Upper lobe of left lung (tissue), 6 donors: ENCODE measurements around the gene CPZ. TPM values are rescaled to one million over a fixed set of nuclear protein-coding genes. Genes with fewer than 3 reads are reported as not detected.

Experiments used
- ATAC-seq, 2 donors: fragments of 200-7000 bp; cut with Tn5 transposase; one replicate each; pipeline ENCODE4 v1.9.1; 2022; ENCODE audit warnings: mild to moderate bottlenecking in 2 of 2, moderate library complexity in 2 of 2; ENCODE audit not compliant: low FRiP score in 2 of 2
- DNase-seq, 2 donors: peaks; one replicate each; pipeline ENCODE4 v3.0.0-alpha.2; 2019 to 2020
- H3K27ac ChIP-seq, 4 donors: fragments of 200-600 bp; sonication (generic); one replicate each; pipeline ENCODE4 v1.5.1; 2016 to 2019
- H3K27me3 ChIP-seq, 4 donors: fragments of 200-600 bp; sonication (generic); one replicate each; pipeline ENCODE4 v1.5.1; 2017 to 2019
- H3K36me3 ChIP-seq, 4 donors: fragments of 200-600 bp; sonication (generic); one replicate each; pipeline ENCODE4 v1.5.1; 2016 to 2019
- H3K4me1 ChIP-seq, 4 donors: fragments of 200-600 bp; sonication (generic); one replicate each; pipeline ENCODE4 v1.5.1; 2018 to 2019
- H3K4me3 ChIP-seq, 4 donors: fragments of 200-600 bp; sonication (generic); one replicate each; pipeline ENCODE4 v1.5.1; 2017 to 2019; ENCODE audit warnings: mild to moderate bottlenecking in 2 of 4, moderate library complexity in 1 of 4
- H3K9me3 ChIP-seq, 4 donors: fragments of 200-600 bp; sonication (generic); one replicate each; pipeline ENCODE4 v1.5.1; 2018 to 2019
- EP300 ChIP-seq, 4 donors: sonication (generic); formaldehyde crosslinking; IDR thresholded peaks; one replicate each; pipeline ENCODE4 v1.5.1; 2017; ENCODE audit warnings: antibody characterized with exemption in 4 of 4, control low read depth in 2 of 4
- POLR2A ChIP-seq, 4 donors: fragments of 450-650 bp; IDR thresholded peaks; one replicate each; pipeline ENCODE4 v1.5.1; 2016 to 2017; ENCODE audit warnings: antibody characterized with exemption in 4 of 4, mild to moderate bottlenecking in 2 of 4
- POLR2AphosphoS5 ChIP-seq, 2 donors: sonication (generic); formaldehyde crosslinking; IDR thresholded peaks; one replicate each; pipeline ENCODE4 v1.5.1; 2017; ENCODE audit warnings: antibody characterized with exemption in 2 of 2
- WGBS, 2 donors: methylation state at CpG; one replicate each; pipeline ENCODE4 v1.1.5; 2017 to 2018; 5-methylcytosine and 5-hydroxymethylcytosine counted together
- total RNA-seq, 6 donors: library from RNA; depleted of rRNA in 4 of 6; stranded (reverse); fragments of >200 nt in 4 of 6; gene quantifications; one replicate each; pipeline versions ENCODE4 v1.1.0 to v1.2.1, GENCODE V29; 2016 to 2021
- TF ChIP-seq, protein P1 (sequence below), 6 experiments: fragments of 450-650 bp in 4 of 6; fragments of 200-600 bp in 2 of 6; sonication (generic) in 2 of 6; IDR thresholded peaks; one replicate each; pipeline ENCODE4 v1.5.1; 2016 to 2019; ENCODE audit warnings: antibody characterized with exemption in 6 of 6
- donor health status: DM: no; HTN: no; CAD: no; lungs with moderate emphysema.
- donor health status: DM: no; HTN: yes; CAD: no; lungs with severe emphysema.

The CPZ gene
- total RNA-seq, 6 donors from 2014 or later, result 0.78 to 8.6 (median 1.2) TPM; not detected in 2

DNA sequence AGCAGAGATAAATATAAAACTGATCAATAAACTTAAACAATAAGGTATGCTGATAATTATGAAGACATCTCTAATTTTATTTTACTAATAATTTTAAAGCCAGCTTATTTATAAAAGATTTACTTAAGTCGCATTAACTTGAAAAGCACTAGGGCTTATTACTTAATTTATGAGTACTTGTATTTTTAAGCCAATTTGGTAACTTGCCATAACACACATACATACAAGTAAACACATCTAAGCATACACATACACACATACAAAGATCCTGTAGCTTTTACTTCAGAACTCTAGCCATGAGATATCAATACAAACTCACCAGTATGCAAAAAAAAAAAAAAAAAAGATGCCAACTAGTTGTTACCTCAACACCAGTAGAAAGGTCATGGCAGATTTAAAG, 22.4 kb upstream of the CPZ start:
- Histone ChIP-seq H3K4me3 (no peak overlapping the region), H3K9me3 (no peaks in the 10 kb centered on the region), H3K36me3 (no peaks in the 10 kb centered on the region), H3K27ac (no peak overlapping the region), H3K27me3 (no peaks in the 10 kb centered on the region), H3K4me1 (no peaks in the 10 kb centered on the region)
- TF ChIP-seq POLR2AphosphoS5 (IDR thresholded peaks at IDR 0.05), result no peak
- no peak for TF ChIP-seq POLR2A (IDR thresholded peaks at IDR 0.05)
- TF ChIP-seq EP300 (IDR thresholded peaks at IDR 0.05), result no peak
- TF ChIP-seq, protein P1, sequence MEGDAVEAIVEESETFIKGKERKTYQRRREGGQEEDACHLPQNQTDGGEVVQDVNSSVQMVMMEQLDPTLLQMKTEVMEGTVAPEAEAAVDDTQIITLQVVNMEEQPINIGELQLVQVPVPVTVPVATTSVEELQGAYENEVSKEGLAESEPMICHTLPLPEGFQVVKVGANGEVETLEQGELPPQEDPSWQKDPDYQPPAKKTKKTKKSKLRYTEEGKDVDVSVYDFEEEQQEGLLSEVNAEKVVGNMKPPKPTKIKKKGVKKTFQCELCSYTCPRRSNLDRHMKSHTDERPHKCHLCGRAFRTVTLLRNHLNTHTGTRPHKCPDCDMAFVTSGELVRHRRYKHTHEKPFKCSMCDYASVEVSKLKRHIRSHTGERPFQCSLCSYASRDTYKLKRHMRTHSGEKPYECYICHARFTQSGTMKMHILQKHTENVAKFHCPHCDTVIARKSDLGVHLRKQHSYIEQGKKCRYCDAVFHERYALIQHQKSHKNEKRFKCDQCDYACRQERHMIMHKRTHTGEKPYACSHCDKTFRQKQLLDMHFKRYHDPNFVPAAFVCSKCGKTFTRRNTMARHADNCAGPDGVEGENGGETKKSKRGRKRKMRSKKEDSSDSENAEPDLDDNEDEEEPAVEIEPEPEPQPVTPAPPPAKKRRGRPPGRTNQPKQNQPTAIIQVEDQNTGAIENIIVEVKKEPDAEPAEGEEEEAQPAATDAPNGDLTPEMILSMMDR (IDR thresholded peaks at IDR 0.05), result no peak
- 77 to 88% methylated on average over 1 of the region's 1 CpG for WGBS, 2 donors
- ATAC-seq (no peak), DNase-seq (no peak)

- ATAC-seq, result no peak
- TF ChIP-seq POLR2A (IDR thresholded peaks at IDR 0.05), result no peak
- no peak for TF ChIP-seq POLR2AphosphoS5 (IDR thresholded peaks at IDR 0.05)
- TF ChIP-seq, protein P1 (IDR thresholded peaks at IDR 0.05), result no peak
- TF ChIP-seq EP300 (IDR thresholded peaks at IDR 0.05), result no peak
- H3K27ac ChIP-seq, result no peak overlapping the region
- H3K4me1 ChIP-seq, result no peaks in the 10 kb centered on the region
- DNase-seq, result no peak
- no peaks in the 10 kb centered on the region for H3K27me3 ChIP-seq
- no peak overlapping the region for H3K4me3 ChIP-seq
- WGBS, 2 donors, result 68 to 81% methylated on average over 6 of the region's 6 CpGs
- H3K9me3 ChIP-seq, result no peaks in the 10 kb centered on the region
- no peaks in the 10 kb centered on the region for H3K36me3 ChIP-seq
These were observed 20.6 kb upstream of the CPZ start for GRCh38 chr4:8571702-8572685.

DNA sequence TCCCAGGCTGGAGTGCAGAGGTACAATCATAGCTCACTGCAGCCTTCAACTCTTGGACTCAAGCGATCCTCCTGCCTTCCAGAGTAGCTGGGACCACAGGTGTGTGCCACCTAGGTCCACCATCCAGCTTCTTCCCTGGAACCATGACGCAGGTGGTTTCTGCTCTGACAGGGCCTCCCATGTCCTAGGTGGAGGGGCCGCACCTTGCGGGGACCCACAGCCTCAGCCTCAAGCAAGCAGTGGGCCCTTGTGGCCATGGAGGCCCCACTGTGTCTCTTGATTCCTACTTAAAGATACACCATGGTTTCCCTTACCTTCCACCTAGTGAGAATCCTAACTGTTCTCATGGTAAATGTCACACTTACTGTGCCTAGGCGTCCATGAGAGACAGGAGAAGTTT, 19.3 kb upstream of the CPZ start:
- DNase-seq (no peak), ATAC-seq (no peak)
- Histone ChIP-seq H3K27me3 (no peaks in the 10 kb centered on the region), H3K4me1 (no peaks in the 10 kb centered on the region), H3K4me3 (no peak overlapping the region), H3K9me3 (no peaks in the 10 kb centered on the region), H3K36me3 (no peaks in the 10 kb centered on the region), H3K27ac (no peak overlapping the region)
- 78 to 88% methylated on average over 5 of the region's 5 CpGs for WGBS, 2 donors
- TF ChIP-seq, protein P1 (IDR thresholded peaks at IDR 0.05), result no peak
- TF ChIP-seq POLR2AphosphoS5 (IDR thresholded peaks at IDR 0.05), result no peak
- no peak for TF ChIP-seq EP300 (IDR thresholded peaks at IDR 0.05)
- TF ChIP-seq POLR2A (IDR thresholded peaks at IDR 0.05), result no peak

DNA sequence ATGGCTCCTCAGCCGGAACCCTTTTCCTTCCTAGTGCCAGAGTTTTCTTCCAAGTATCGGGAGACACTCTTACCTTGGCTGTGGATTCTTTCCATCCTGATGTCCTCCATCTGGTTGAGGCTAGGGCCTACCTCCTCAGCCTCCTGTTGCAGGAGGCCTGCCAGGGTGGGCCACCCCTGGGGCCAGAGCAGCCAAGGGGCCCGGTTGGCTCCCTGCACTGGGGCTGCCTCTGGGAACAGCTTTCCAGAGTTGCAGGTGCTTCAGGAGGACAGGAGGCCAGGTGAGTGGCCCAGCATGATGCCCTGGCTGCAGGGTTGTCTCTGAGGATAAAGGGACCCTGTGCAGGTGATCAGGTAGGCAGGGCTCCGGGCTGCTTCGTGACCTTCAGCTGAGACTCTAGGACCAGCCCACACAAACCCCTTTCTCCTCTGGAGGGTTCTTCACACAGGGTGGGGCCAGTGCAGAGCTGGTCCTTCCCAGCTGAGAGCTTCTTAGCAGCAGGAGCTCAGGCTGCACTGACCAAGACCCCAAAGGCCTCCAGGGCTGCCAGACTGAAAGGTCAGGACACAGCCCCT, 17.7 kb upstream of the CPZ start:
- Histone ChIP-seq H3K9me3 (no peaks in the 10 kb centered on the region), H3K27ac (no peak overlapping the region), H3K27me3 (no peaks in the 10 kb centered on the region), H3K36me3 (no peaks in the 10 kb centered on the region), H3K4me3 (no peak overlapping the region), H3K4me1 (no peaks in the 10 kb centered on the region)
- TF ChIP-seq EP300 (IDR thresholded peaks at IDR 0.05) (no peak), POLR2AphosphoS5 (IDR thresholded peaks at IDR 0.05) (no peak), POLR2A (IDR thresholded peaks at IDR 0.05) (no peak)
- TF ChIP-seq, protein P1 (IDR thresholded peaks at IDR 0.05), result no peak
- ATAC-seq (no peak), DNase-seq (no peak)
- 79 to 100% methylated on average over 2 to 4 of the region's 5 CpGs for WGBS, 2 donors
